Transverse colon (tissue), 3 donors: ENCODE measurements around the gene ANO7.

ENCODE experiments used
- CTCF ChIP-seq, 5 experiments: fragments of 200-600 bp in 3 of 5; fragments of 450-650 bp in 2 of 5; sonication (generic) in 3 of 5; IDR thresholded peaks; 1 replicate in 2 of 5; 2 replicates in 3 of 5; pipeline ENCODE4 v1.5.1; 2016 to 2017; ENCODE audit warnings: antibody characterized with exemption in 5 of 5, inconsistent platforms in 3 of 5, mild to moderate bottlenecking in 2 of 5, moderate library complexity in 1 of 5
- POLR2A ChIP-seq: fragments of 450-650 bp; IDR thresholded peaks from one replicate; pipeline ENCODE4 v1.6.1; 2016; ENCODE audit warnings: antibody characterized with exemption, mild to moderate bottlenecking, moderate library complexity

DNA sequence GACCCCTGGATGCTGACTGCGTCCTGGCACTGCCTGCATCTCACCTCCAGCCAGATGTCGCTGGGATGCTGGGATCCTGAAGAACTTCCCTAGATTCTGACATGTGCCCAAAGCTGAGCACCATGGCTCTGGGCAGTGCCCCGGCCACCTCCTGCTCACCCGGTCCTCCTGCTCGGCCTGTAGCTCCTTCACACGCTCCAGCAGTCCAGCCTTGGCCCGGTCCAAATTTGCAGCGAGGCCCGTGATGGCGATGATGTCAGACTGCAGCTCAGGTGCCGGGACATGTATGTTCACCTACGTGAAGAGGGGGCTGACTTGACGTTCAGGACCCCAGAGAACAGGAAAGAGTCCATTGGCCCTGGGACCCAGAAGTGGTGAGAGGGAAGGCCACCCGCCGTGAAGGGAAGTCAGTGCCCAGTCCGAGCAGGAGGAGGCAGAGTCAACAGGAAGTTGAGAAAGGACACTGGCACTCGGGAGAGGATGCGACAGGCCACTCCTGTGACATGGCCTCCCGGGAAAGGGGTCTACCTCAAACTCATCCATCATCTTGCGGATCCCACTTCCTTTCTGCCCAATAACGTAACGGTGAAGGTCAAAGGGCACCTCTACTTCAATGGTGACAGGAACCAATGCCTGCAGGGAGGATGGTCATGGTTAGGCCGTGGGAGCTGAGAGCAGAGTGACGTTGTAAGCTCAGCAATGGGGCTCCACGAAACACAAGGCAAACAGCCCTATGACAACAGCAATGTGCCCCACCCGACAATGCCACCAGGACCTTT, 46.7 kb downstream of the ANO7 start:
- TF ChIP-seq POLR2A = no peak
- no peak for TF ChIP-seq CTCF (IDR thresholded peaks at IDR 0.05)
